Activated naive CD4-positive, alpha-beta T cell treated with anti-CD3 and anti-CD28 coated beads, Interleukin-2, amount 10 ng/mL, durations not matched to agents 7 days and 5 days (primary cell): Measurements from ENCODE around the gene BCR.
"Not testable (repeated sequence)": the region's sequence is repeated elsewhere in the genome, so short reads cannot be mapped to it uniquely, and the experiment has no call there.

Experiments
- CTCF ChIA-PET: fragments of 350-600 bp; sonication (Branson Sonifier 250); formaldehyde crosslinking; loops from one replicate; lab custom pipeline; 2021; ENCODE audit warnings: antibody characterized with exemption; lab: Charles Lee
- DNase-seq: peaks from one replicate; pipeline ENCODE4 v3.0.0-alpha.2; 2020
- H3K27ac Mint-ChIP-seq: one replicate; pipeline ENCODE4 v1.8.0; 2021; ENCODE audit warnings: mild to moderate bottlenecking, moderate library complexity, mixed read lengths
- H3K27me3 Mint-ChIP-seq: one replicate; pipeline ENCODE4 v1.8.0; 2021; ENCODE audit warnings: mild to moderate bottlenecking, mixed read lengths
- H3K36me3 Mint-ChIP-seq: one replicate; pipeline ENCODE4 v1.8.0; 2021; ENCODE audit warnings: mixed read lengths
- H3K4me1 Mint-ChIP-seq: one replicate; pipeline ENCODE4 v1.8.0; 2021; ENCODE audit warnings: mixed read lengths
- H3K4me3 Mint-ChIP-seq: one replicate; pipeline ENCODE4 v1.8.0; 2021; ENCODE audit warnings: mild to moderate bottlenecking, moderate library complexity, mixed read lengths
- H3K9me3 Mint-ChIP-seq: one replicate; pipeline ENCODE4 v1.8.0; 2021; ENCODE audit warnings: mixed read lengths

Gene BCR

GRCh38 chr22:23313791-23314567, 133.7 kb downstream of the BCR start:
- Mint-ChIP-seq H3K4me3 (no peak overlapping the region), H3K36me3 (no peaks in the 10 kb centered on the region), H3K27ac (no peak overlapping the region), H3K9me3 (no peaks in the 10 kb centered on the region), H3K4me1 (peaks cover 8% of the 10 kb centered on the region), H3K27me3 (no peaks in the 10 kb centered on the region)
- DNase-seq = no peak
- CTCF ChIA-PET = interaction anchor here (0.6 to 1.6 kb wide), 4 partner anchors 10 to 840 kb away, joined by 3 to 6 read pairs (median 3); no protein-coding TSS in a partner anchor

GRCh38 chr22:23315341-23315917, 135.1 kb downstream of the BCR start:
- Mint-ChIP-seq H3K27ac (no peak overlapping the region), H3K9me3 (no peaks in the 10 kb centered on the region), H3K4me3 (no peak overlapping the region), H3K27me3 (no peaks in the 10 kb centered on the region), H3K36me3 (no peaks in the 10 kb centered on the region), H3K4me1 (peaks cover 8% of the 10 kb centered on the region)
- CTCF ChIA-PET = interaction anchor here (1.6 kb wide), 1 partner anchor 70 kb away, joined by 6 read pairs; no protein-coding TSS in a partner anchor
- DNase-seq = peak; percentile 63

- H3K27ac Mint-ChIP-seq, DNase-seq, H3K9me3 Mint-ChIP-seq, H3K36me3 Mint-ChIP-seq, H3K4me3 Mint-ChIP-seq, CTCF ChIA-PET, H3K27me3 Mint-ChIP-seq, H3K4me1 Mint-ChIP-seq: not testable (repeated sequence)
Measured at GRCh38 chr22:23316596-23316995, 136.3 kb downstream of the BCR start.

- DNase-seq, H3K27me3 Mint-ChIP-seq, CTCF ChIA-PET, H3K4me3 Mint-ChIP-seq, H3K4me1 Mint-ChIP-seq, H3K9me3 Mint-ChIP-seq, H3K36me3 Mint-ChIP-seq, H3K27ac Mint-ChIP-seq: not testable (repeated sequence)
Measured at GRCh38 chr22:23318316-23318715, 138.0 kb downstream of the BCR start.

- H3K27me3 Mint-ChIP-seq, H3K4me1 Mint-ChIP-seq: not testable (repeated sequence)
Measured at GRCh38 chr22:23322497-23323080, 142.3 kb downstream of the BCR start.

GRCh38 chr22:23323960-23324688, 143.8 kb downstream of the BCR start:
- H3K27ac Mint-ChIP-seq, H3K36me3 Mint-ChIP-seq, H3K9me3 Mint-ChIP-seq, H3K4me1 Mint-ChIP-seq, DNase-seq, H3K27me3 Mint-ChIP-seq, H3K4me3 Mint-ChIP-seq: not testable (repeated sequence)
- CTCF ChIA-PET = interaction anchor here (0.7 kb wide), 2 partner anchors 10 to 72 kb away, joined by 3 read pairs; no protein-coding TSS in a partner anchor

More at GRCh38 chr22:23322497-23323080, 142.3 kb downstream of the BCR start:
- H3K4me3 Mint-ChIP-seq, DNase-seq, H3K36me3 Mint-ChIP-seq, H3K27ac Mint-ChIP-seq, H3K9me3 Mint-ChIP-seq: not testable (repeated sequence)
- CTCF ChIA-PET = interaction anchor here (0.8 kb wide), 1 partner anchor 63 kb away, joined by 4 read pairs; no protein-coding TSS in a partner anchor

GRCh38 chr22:23325183-23325582, 144.9 kb downstream of the BCR start:
- Mint-ChIP-seq H3K4me1 (no peaks in the 10 kb centered on the region), H3K27me3 (peaks cover 4% of the 10 kb centered on the region), H3K9me3 (no peaks in the 10 kb centered on the region), H3K4me3 (no peak overlapping the region), H3K36me3 (no peaks in the 10 kb centered on the region), H3K27ac (no peak overlapping the region)
- CTCF ChIA-PET = no interaction called here
- no peak for DNase-seq

GRCh38 chr22:23333822-23334221, 153.5 kb downstream of the BCR start:
- H3K4me3 Mint-ChIP-seq, H3K27me3 Mint-ChIP-seq, H3K36me3 Mint-ChIP-seq, CTCF ChIA-PET, DNase-seq, H3K9me3 Mint-ChIP-seq, H3K4me1 Mint-ChIP-seq, H3K27ac Mint-ChIP-seq: not testable (repeated sequence)

GRCh38 chr22:23337672-23338071, 157.4 kb downstream of the BCR start:
- H3K4me1 Mint-ChIP-seq, H3K27me3 Mint-ChIP-seq, DNase-seq, H3K9me3 Mint-ChIP-seq, CTCF ChIA-PET, H3K4me3 Mint-ChIP-seq, H3K36me3 Mint-ChIP-seq: not testable (repeated sequence)
- H3K27ac Mint-ChIP-seq = peak overlapping the region; percentile 33

- H3K4me1 Mint-ChIP-seq, H3K9me3 Mint-ChIP-seq, CTCF ChIA-PET: not testable (repeated sequence)
Measured at GRCh38 chr22:23341942-23342695, 161.8 kb downstream of the BCR start.

GRCh38 chr22:23351321-23351720, 171.0 kb downstream of the BCR start:
- CTCF ChIA-PET = no interaction called here
- H3K36me3 Mint-ChIP-seq = no peaks in the 10 kb centered on the region
- H3K27ac Mint-ChIP-seq = no peak overlapping the region
- no peak for DNase-seq
- H3K9me3 Mint-ChIP-seq = no peaks in the 10 kb centered on the region
- H3K4me3 Mint-ChIP-seq = no peak overlapping the region
- H3K27me3 Mint-ChIP-seq = peaks cover 27% of the 10 kb centered on the region
- H3K4me1 Mint-ChIP-seq = peaks cover 6% of the 10 kb centered on the region

More at GRCh38 chr22:23341942-23342695, 161.8 kb downstream of the BCR start:
- not testable (repeated sequence) for H3K27ac Mint-ChIP-seq, H3K36me3 Mint-ChIP-seq, H3K4me3 Mint-ChIP-seq, DNase-seq, H3K27me3 Mint-ChIP-seq

GRCh38 chr22:23353004-23353403, 172.7 kb downstream of the BCR start:
- CTCF ChIA-PET = interaction anchor here (1.0 kb wide), 1 partner anchor 35 kb away, joined by 3 read pairs; no protein-coding TSS in a partner anchor
- Mint-ChIP-seq H3K4me3 (no peak overlapping the region), H3K27me3 (peaks cover 35% of the 10 kb centered on the region), H3K36me3 (no peaks in the 10 kb centered on the region), H3K27ac (no peak overlapping the region), H3K4me1 (peaks cover 6% of the 10 kb centered on the region), H3K9me3 (no peaks in the 10 kb centered on the region)
- no peak for DNase-seq

GRCh38 chr22:23353696-23354095, 173.4 kb downstream of the BCR start:
- no peaks in the 10 kb centered on the region for H3K9me3 Mint-ChIP-seq
- DNase-seq = no peak
- H3K4me1 Mint-ChIP-seq = peaks cover 6% of the 10 kb centered on the region
- no peaks in the 10 kb centered on the region for H3K36me3 Mint-ChIP-seq
- H3K4me3 Mint-ChIP-seq = no peak overlapping the region
- CTCF ChIA-PET = interaction anchor here (1.0 kb wide), 1 partner anchor 34 kb away, joined by 3 read pairs; no protein-coding TSS in a partner anchor
- H3K27me3 Mint-ChIP-seq = peaks cover 35% of the 10 kb centered on the region
- H3K27ac Mint-ChIP-seq = no peak overlapping the region
